Measurements from ENCODE around the gene MCTP1.
A peak's percentile ranks its signal among the peaks of the same experiment; 100 is the strongest.
"Not testable (repeated sequence)": the region's sequence is repeated elsewhere in the genome, so short reads cannot be mapped to it uniquely, and the experiment has no call there.

The MCTP1 gene

GRCh38 chr5:95042037-95042436 lies 242.9 kb downstream of the MCTP1 start:
- DNase-seq (ENCODE audit: low spot score) = no peak
- no peak for FAIRE-seq

- no peak for FAIRE-seq
- no peak for DNase-seq (ENCODE audit: low spot score)
Measured at GRCh38 chr5:95035891-95036685, 248.8 kb downstream of the MCTP1 start.

GRCh38 chr5:95032801-95033200 lies 252.1 kb downstream of the MCTP1 start:
- no peak for DNase-seq (ENCODE audit: low spot score)
- FAIRE-seq = no peak

- FAIRE-seq = no peak
- DNase-seq (ENCODE audit: low spot score) = no peak
Measured at GRCh38 chr5:95029569-95030366, 255.1 kb downstream of the MCTP1 start.

- FAIRE-seq (no peak), DNase-seq (ENCODE audit: low spot score) (no peak)
Measured at GRCh38 chr5:95027775-95028174, 257.1 kb downstream of the MCTP1 start.

GRCh38 chr5:95027151-95027721 lies 257.7 kb downstream of the MCTP1 start:
- no peak for DNase-seq (ENCODE audit: low spot score)
- FAIRE-seq = no peak

GRCh38 chr5:95026718-95027117 lies 258.2 kb downstream of the MCTP1 start:
- FAIRE-seq (no peak), DNase-seq (ENCODE audit: low spot score) (no peak)

GRCh38 chr5:95022967-95023695 lies 261.8 kb downstream of the MCTP1 start:
- no peak for FAIRE-seq
- DNase-seq (ENCODE audit: low spot score) = peak; percentile 10

GRCh38 chr5:95020345-95020744 lies 264.5 kb downstream of the MCTP1 start:
- DNase-seq (ENCODE audit: low spot score) (no peak), FAIRE-seq (no peak)

- FAIRE-seq = no peak
- no peak for DNase-seq (ENCODE audit: low spot score)
Measured at GRCh38 chr5:95018946-95019345, 265.9 kb downstream of the MCTP1 start.

GRCh38 chr5:95018511-95018910 lies 266.4 kb downstream of the MCTP1 start:
- no peak for FAIRE-seq
- no peak for DNase-seq (ENCODE audit: low spot score)

- FAIRE-seq = no peak
- no peak for DNase-seq (ENCODE audit: low spot score)
Measured at GRCh38 chr5:95009812-95010211, 275.1 kb downstream of the MCTP1 start.

GRCh38 chr5:95007921-95008597 lies 276.8 kb downstream of the MCTP1 start:
- FAIRE-seq (no peak), DNase-seq (ENCODE audit: low spot score) (no peak)

GRCh38 chr5:95005811-95006210 lies 279.1 kb downstream of the MCTP1 start:
- DNase-seq (ENCODE audit: low spot score) (no peak), FAIRE-seq (no peak)

- DNase-seq (ENCODE audit: low spot score) (no peak), FAIRE-seq (no peak)
Measured at GRCh38 chr5:94998670-94999069, 286.2 kb downstream of the MCTP1 start.

GRCh38 chr5:94994537-94994936 lies 290.4 kb downstream of the MCTP1 start:
- DNase-seq (ENCODE audit: low spot score); FAIRE-seq: not testable (repeated sequence)

GRCh38 chr5:94993491-94993890 lies 291.4 kb downstream of the MCTP1 start:
- no peak for FAIRE-seq

GRCh38 chr5:94992325-94992724 lies 292.6 kb downstream of the MCTP1 start:
- no peak for FAIRE-seq

More at GRCh38 chr5:94993491-94993890, 291.4 kb downstream of the MCTP1 start:
- no peak for DNase-seq (ENCODE audit: low spot score)

GRCh38 chr5:94983861-94984535 lies 300.9 kb downstream of the MCTP1 start:
- DNase-seq (ENCODE audit: low spot score) (peak; percentile 18), FAIRE-seq (no peak)

More at GRCh38 chr5:94992325-94992724, 292.6 kb downstream of the MCTP1 start:
- no peak for DNase-seq (ENCODE audit: low spot score)

GRCh38 chr5:94977437-94977836 lies 307.5 kb downstream of the MCTP1 start:
- no peak for DNase-seq (ENCODE audit: low spot score)
- FAIRE-seq = no peak
